A549 (cell line): ENCODE measurements around the gene MARCHF10. TPM values are rescaled to one million over a fixed set of nuclear protein-coding genes. Genes with fewer than 3 reads are reported as not detected.

ENCODE experiments used
- ATAC-seq, 2 experiments: fragments of 200-7000 bp in 1 of 2; fragments of >200 bp in 1 of 2; cut with Nextera tagmentation in 1 of 2; cut with Tn5 transposase in 1 of 2; 3 replicates each; pipeline versions ENCODE4 v1.8.0 to v1.9.1; 2018 to 2020; ENCODE audit warnings: mild to moderate bottlenecking in 1 of 2, moderate library complexity in 1 of 2
- CTCF ChIA-PET: fragments of 300-600 bp; sonication (Branson Sonifier 250); formaldehyde crosslinking; extraction: SDS; loops from one replicate; lab custom pipeline; 2021; ENCODE audit warnings: antibody characterized with exemption, inconsistent platforms; lab: Yijun Ruan, JAX
- POLR2A ChIA-PET: fragments of 350-600 bp; formaldehyde crosslinking; extraction: SDS; loops from one replicate; lab custom pipeline; 2021; ENCODE audit warnings: antibody characterized with exemption, inconsistent platforms; lab: Yijun Ruan, JAX
- DNase-seq, 2 experiments: peaks; one replicate each; pipeline versions ENCODE4 v3.0.0 to v3.0.0-alpha.2; 2011 to 2016; ENCODE audit warnings: low read depth in 1 of 2, low spot score in 1 of 2
- FAIRE-seq: peaks from 2 replicates; lab custom pipeline; 2011; peaks lifted over from hg19 to GRCh38; lab: Jason Lieb, UNC
- H3K27ac ChIP-seq, 2 experiments: fragments of >200 bp; sonication (Bioruptor Twin); formaldehyde crosslinking; 3 replicates each; pipeline ENCODE4 v1.5.1; 2016 to 2017
- H3K4me1 ChIP-seq: fragments of >200 bp; sonication (Bioruptor Twin); formaldehyde crosslinking; 3 replicates; pipeline ENCODE4 v1.6.1; 2016
- H3K4me2 ChIP-seq: fragments of >200 bp; sonication (Bioruptor Twin); formaldehyde crosslinking; 3 replicates; pipeline ENCODE4 v1.6.1; 2016
- H3K4me3 ChIP-seq: fragments of >200 bp; sonication (Bioruptor Twin); formaldehyde crosslinking; 3 replicates; pipeline ENCODE4 v1.5.1; 2016
- H3K9me3 ChIP-seq: fragments of >200 bp; sonication (Bioruptor Twin); formaldehyde crosslinking; 3 replicates; pipeline ENCODE4 v1.6.1; 2016
- BHLHE40 ChIP-seq: IDR thresholded peaks from 2 replicates; pipeline ENCODE4 v1.6.1; 2012; ENCODE audit warnings: low read depth, low read length, inconsistent platforms
- CHD2 ChIP-seq: fragments of 150-350 bp; IDR thresholded peaks from 2 replicates; pipeline ENCODE4 v1.6.1; 2014; ENCODE audit warnings: low read length; ENCODE audit not compliant: partially characterized antibody
- CHD4 ChIP-seq: fragments of 200-600 bp; sonication (generic); IDR thresholded peaks from 2 replicates; pipeline ENCODE4 v1.6.1; 2016; ENCODE audit warnings: antibody characterized with exemption, mild to moderate bottlenecking, borderline replicate concordance
- CTCF ChIP-seq: fragments of >200 bp; sonication (Bioruptor Twin); formaldehyde crosslinking; IDR thresholded peaks from 3 replicates; pipeline ENCODE4 v1.5.1; 2016
- ESRRA ChIP-seq: fragments of 150-350 bp; IDR thresholded peaks from 2 replicates; pipeline ENCODE4 v1.6.1; 2014; ENCODE audit warnings: mild to moderate bottlenecking, low read length, borderline replicate concordance
- GATA3 ChIP-seq: IDR thresholded peaks from 2 replicates; pipeline ENCODE4 v1.6.1; 2012; ENCODE audit warnings: borderline replicate concordance
- HES2 ChIP-seq: fragments of >200 bp; sonication (Bioruptor Twin); formaldehyde crosslinking; IDR thresholded peaks from 2 replicates; pipeline ENCODE4 v1.6.1; 2016
- HEYL ChIP-seq: fragments of 250-450 bp; sonication (Bioruptor Pico); IDR thresholded peaks from 2 replicates; pipeline ENCODE4 v1.8.0; 2021; ENCODE audit warnings: mild to moderate bottlenecking, moderate library complexity
- JUN ChIP-seq, 2 experiments: fragments of >200 bp; sonication (Bioruptor Twin); formaldehyde crosslinking; IDR thresholded peaks; 2 replicates in 1 of 2; 3 replicates in 1 of 2; pipeline ENCODE4 v1.6.1; 2016 to 2017
- MAZ ChIP-seq: fragments of 150-350 bp; IDR thresholded peaks from 2 replicates; pipeline ENCODE4 v1.6.1; 2014; ENCODE audit warnings: antibody characterized with exemption, low read depth, low read length, borderline replicate concordance
- MYC ChIP-seq: IDR thresholded peaks from 2 replicates; pipeline ENCODE4 v1.6.1; 2012; ENCODE audit warnings: mild to moderate bottlenecking, inconsistent platforms, low read length, improper control_type of control experiment, borderline replicate concordance
- POLR2A ChIP-seq: IDR thresholded peaks from 2 replicates; pipeline ENCODE4 v1.6.1; 2012; ENCODE audit warnings: mild to moderate bottlenecking, low read length
- RAD21 ChIP-seq, 2 experiments: fragments of >200 bp in 1 of 2; sonication (Bioruptor Twin) in 1 of 2; formaldehyde crosslinking in 1 of 2; IDR thresholded peaks in 1 of 2; conservative IDR thresholded peaks in 1 of 2; 2 replicates in 1 of 2; 3 replicates in 1 of 2; pipeline ENCODE4 v1.6.1; 2012 to 2018; ENCODE audit warnings: inconsistent platforms in 1 of 2
- RCOR1 ChIP-seq: fragments of 150-350 bp; IDR thresholded peaks from 2 replicates; pipeline ENCODE4 v1.6.1; 2014; ENCODE audit warnings: antibody characterized with exemption, low read length, low read depth
- TFCP2L1 ChIP-seq: fragments of 250-450 bp; sonication (Bioruptor Pico); IDR thresholded peaks from 2 replicates; pipeline ENCODE4 v1.5.0; 2021; ENCODE audit warnings: mild to moderate bottlenecking
- USF2 ChIP-seq: fragments of 450-650 bp; IDR thresholded peaks from 2 replicates; pipeline ENCODE4 v1.6.1; 2014; ENCODE audit warnings: antibody characterized with exemption
- ZC3H11A ChIP-seq: fragments of 450-650 bp; IDR thresholded peaks from 2 replicates; pipeline ENCODE4 v1.6.1; 2014; ENCODE audit warnings: antibody characterized with exemption, mild to moderate bottlenecking
- ZFP36 ChIP-seq: fragments of 450-650 bp; IDR thresholded peaks from 2 replicates; pipeline ENCODE4 v1.6.1; 2014; ENCODE audit warnings: borderline replicate concordance; ENCODE audit not compliant: partially characterized antibody
- WGBS: methylation state at CpG from one replicate; pipeline ENCODE4 v1.1.6; 2017; ENCODE audit errors: missing lambda C conversion rate; 5-methylcytosine and 5-hydroxymethylcytosine counted together
- polyA plus RNA-seq, 4 experiments: library from polyadenylated mRNA; depleted of rRNA in 3 of 4; stranded (reverse); fragments of >200 nt; fragmentation: RNase III in 1 of 4; extraction: RNeasy Plus Mini Kit Qiagen cat#74134 plus additional on column Dnase treatment in 1 of 4; gene quantifications; 2 replicates in 3 of 4; 3 replicates in 1 of 4; pipeline ENCODE4 v1.2.3, GENCODE V29; 2011 to 2017
- TF ChIP-seq, protein P1 (sequence below): fragments of >200 bp; sonication (Bioruptor Twin); formaldehyde crosslinking; IDR thresholded peaks from 3 replicates; pipeline ENCODE4 v1.6.1; 2016
- TF ChIP-seq, protein P2 (sequence below): IDR thresholded peaks from 2 replicates; pipeline ENCODE4 v1.6.1; 2012
- TF ChIP-seq, protein P3 (sequence below): IDR thresholded peaks from 2 replicates; pipeline ENCODE4 v1.6.1; 2012
- TF ChIP-seq, protein P4 (sequence below): IDR thresholded peaks from 2 replicates; pipeline ENCODE4 v1.6.1; 2012; ENCODE audit warnings: low read depth, borderline replicate concordance
- TF ChIP-seq, protein P5 (sequence below): fragments of 150-350 bp; IDR thresholded peaks from 2 replicates; pipeline ENCODE4 v1.6.1; 2014; ENCODE audit warnings: low read depth, mild to moderate bottlenecking, low read length
- TF ChIP-seq, protein P6 (sequence below): fragments of 250-450 bp; sonication (Bioruptor Pico); IDR thresholded peaks from 2 replicates; pipeline ENCODE4 v1.5.0; 2021; ENCODE audit warnings: mild to moderate bottlenecking, moderate library complexity, borderline replicate concordance

Gene MARCHF10
- polyA plus RNA-seq, 2 of the 4 experiments (the other 2 are of a cell fraction), result 0.43 to 0.57 TPM

GRCh38 chr17:62675701-62676100 lies 132.4 kb downstream of the MARCHF10 start:
- DNase-seq (no peak), ATAC-seq (no peak)
- Histone ChIP-seq H3K4me2 (no peak overlapping the region), H3K4me3 (no peak overlapping the region)
- ChIA-PET POLR2A (no interaction called here), CTCF (interaction anchor here (0.6 to 13.1 kb wide), 6 partner anchors 15 to 750 kb away, joined by 3 to 178 read pairs (median 4); no protein-coding TSS in a partner anchor)
- 89% methylated on average over 1 of the region's 4 CpGs for WGBS
- TF ChIP-seq RCOR1 (no peak), BHLHE40 (no peak), CTCF (no peak), ZC3H11A (no peak), USF2 (no peak), ESRRA (no peak), HES2 (no peak), CHD4 (no peak), TFCP2L1 (CRISPR knock-in tag) (no peak), JUN (IDR thresholded peaks at IDR 0.05) (no peak), POLR2A (no peak), MAZ (no peak), CHD2 (no peak), GATA3 (no peak)
- TF ChIP-seq, protein P1, sequence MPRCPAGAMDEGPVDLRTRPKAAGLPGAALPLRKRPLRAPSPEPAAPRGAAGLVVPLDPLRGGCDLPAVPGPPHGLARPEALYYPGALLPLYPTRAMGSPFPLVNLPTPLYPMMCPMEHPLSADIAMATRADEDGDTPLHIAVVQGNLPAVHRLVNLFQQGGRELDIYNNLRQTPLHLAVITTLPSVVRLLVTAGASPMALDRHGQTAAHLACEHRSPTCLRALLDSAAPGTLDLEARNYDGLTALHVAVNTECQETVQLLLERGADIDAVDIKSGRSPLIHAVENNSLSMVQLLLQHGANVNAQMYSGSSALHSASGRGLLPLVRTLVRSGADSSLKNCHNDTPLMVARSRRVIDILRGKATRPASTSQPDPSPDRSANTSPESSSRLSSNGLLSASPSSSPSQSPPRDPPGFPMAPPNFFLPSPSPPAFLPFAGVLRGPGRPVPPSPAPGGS, result no peak
- TF ChIP-seq, protein P2, sequence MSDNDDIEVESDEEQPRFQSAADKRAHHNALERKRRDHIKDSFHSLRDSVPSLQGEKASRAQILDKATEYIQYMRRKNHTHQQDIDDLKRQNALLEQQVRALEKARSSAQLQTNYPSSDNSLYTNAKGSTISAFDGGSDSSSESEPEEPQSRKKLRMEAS, result no peak
- TF ChIP-seq, protein P3, sequence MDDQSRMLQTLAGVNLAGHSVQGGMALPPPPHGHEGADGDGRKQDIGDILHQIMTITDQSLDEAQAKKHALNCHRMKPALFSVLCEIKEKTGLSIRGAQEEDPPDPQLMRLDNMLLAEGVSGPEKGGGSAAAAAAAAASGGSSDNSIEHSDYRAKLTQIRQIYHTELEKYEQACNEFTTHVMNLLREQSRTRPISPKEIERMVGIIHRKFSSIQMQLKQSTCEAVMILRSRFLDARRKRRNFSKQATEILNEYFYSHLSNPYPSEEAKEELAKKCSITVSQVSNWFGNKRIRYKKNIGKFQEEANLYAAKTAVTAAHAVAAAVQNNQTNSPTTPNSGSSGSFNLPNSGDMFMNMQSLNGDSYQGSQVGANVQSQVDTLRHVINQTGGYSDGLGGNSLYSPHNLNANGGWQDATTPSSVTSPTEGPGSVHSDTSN, result no peak
- TF ChIP-seq, protein P4, sequence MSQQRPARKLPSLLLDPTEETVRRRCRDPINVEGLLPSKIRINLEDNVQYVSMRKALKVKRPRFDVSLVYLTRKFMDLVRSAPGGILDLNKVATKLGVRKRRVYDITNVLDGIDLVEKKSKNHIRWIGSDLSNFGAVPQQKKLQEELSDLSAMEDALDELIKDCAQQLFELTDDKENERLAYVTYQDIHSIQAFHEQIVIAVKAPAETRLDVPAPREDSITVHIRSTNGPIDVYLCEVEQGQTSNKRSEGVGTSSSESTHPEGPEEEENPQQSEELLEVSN, result no peak
- TF ChIP-seq, protein P5, sequence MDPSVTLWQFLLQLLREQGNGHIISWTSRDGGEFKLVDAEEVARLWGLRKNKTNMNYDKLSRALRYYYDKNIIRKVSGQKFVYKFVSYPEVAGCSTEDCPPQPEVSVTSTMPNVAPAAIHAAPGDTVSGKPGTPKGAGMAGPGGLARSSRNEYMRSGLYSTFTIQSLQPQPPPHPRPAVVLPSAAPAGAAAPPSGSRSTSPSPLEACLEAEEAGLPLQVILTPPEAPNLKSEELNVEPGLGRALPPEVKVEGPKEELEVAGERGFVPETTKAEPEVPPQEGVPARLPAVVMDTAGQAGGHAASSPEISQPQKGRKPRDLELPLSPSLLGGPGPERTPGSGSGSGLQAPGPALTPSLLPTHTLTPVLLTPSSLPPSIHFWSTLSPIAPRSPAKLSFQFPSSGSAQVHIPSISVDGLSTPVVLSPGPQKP, result no peak
- TF ChIP-seq, all 56 proteins: peak for 0
- Histone ChIP-seq H3K27ac (no peak overlapping the region), H3K9me3 (no peaks in the 10 kb centered on the region), H3K4me1 (peaks cover 6% of the 10 kb centered on the region; the same call in 1 of the 3 replicates)
- FAIRE-seq, result no peak

DNA sequence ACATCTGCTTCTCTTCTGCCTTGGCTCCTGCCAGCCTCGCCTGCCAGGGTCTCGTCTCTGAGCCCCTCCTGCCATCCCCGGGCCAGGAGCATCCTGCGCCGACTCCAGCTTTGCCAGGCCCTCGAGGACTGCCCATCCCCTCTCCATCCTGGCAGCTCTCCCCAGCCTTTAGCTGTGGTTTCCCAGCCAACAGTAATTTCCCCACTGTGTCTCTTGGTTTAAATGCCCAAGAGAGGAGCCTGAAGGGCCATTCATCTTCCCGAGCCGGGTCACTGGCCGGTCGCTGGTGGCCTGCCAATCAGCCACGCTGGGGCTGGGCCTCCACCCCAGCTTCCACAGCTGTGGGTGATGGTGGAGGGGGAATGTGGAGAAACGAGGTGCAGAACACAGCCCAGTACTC lies 132.9 kb downstream of the MARCHF10 start:
- WGBS, result 85% methylated on average over 12 of the region's 12 CpGs
- no peaks in the 10 kb centered on the region for H3K9me3 ChIP-seq
- POLR2A ChIA-PET, result no interaction called here
- no peak for ATAC-seq
- FAIRE-seq, result no peak
- CTCF ChIA-PET, result interaction anchor here (0.6 to 13.1 kb wide), 4 partner anchors 15 to 937 kb away, joined by 3 to 178 read pairs (median 41); no protein-coding TSS in a partner anchor
- TF ChIP-seq RAD21 (conservative IDR thresholded peaks at IDR 0.05 in 1 of 2, IDR thresholded peaks at IDR 0.05 in 1 of 2), result no peak
- TF ChIP-seq MYC, result no peak
- TF ChIP-seq, protein P6, sequence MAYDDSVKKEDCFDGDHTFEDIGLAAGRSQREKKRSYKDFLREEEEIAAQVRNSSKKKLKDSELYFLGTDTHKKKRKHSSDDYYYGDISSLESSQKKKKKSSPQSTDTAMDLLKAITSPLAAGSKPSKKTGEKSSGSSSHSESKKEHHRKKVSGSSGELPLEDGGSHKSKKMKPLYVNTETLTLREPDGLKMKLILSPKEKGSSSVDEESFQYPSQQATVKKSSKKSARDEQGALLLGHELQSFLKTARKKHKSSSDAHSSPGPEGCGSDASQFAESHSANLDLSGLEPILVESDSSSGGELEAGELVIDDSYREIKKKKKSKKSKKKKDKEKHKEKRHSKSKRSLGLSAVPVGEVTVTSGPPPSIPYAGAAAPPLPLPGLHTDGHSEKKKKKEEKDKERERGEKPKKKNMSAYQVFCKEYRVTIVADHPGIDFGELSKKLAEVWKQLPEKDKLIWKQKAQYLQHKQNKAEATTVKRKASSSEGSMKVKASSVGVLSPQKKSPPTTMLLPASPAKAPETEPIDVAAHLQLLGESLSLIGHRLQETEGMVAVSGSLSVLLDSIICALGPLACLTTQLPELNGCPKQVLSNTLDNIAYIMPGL, result no peak
- no peak for TF ChIP-seq HEYL
- no peak for TF ChIP-seq ESRRA
- TF ChIP-seq ZFP36, result no peak
- no peak for DNase-seq
- peaks cover 6% of the 10 kb centered on the region; the same call in 1 of the 3 replicates for H3K4me1 ChIP-seq
- H3K4me2 ChIP-seq, result no peak overlapping the region
- H3K4me3 ChIP-seq, result no peak overlapping the region
- H3K27ac ChIP-seq, result no peak overlapping the region
